Activated CD4-positive, CD25-positive, alpha-beta regulatory T cell treated with anti-CD3 and anti-CD28 coated beads, Interleukin-2, amount 50 U/mL, for 16 hours (primary cell): ENCODE results near the gene PRR7.
A peak's percentile ranks its signal among the peaks of the same experiment; 100 is the strongest.
"Not testable (repeated sequence)": the region's sequence is repeated elsewhere in the genome, so short reads cannot be mapped to it uniquely, and the experiment has no call there.

Experiments
- DNase-seq: peaks from one replicate; pipeline ENCODE4 v3.0.0-alpha.2; 2020; ENCODE audit warnings: low read depth, low spot score

PRR7 gene, protein sequence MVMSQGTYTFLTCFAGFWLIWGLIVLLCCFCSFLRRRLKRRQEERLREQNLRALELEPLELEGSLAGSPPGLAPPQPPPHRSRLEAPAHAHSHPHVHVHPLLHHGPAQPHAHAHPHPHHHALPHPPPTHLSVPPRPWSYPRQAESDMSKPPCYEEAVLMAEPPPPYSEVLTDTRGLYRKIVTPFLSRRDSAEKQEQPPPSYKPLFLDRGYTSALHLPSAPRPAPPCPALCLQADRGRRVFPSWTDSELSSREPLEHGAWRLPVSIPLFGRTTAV

DNA sequence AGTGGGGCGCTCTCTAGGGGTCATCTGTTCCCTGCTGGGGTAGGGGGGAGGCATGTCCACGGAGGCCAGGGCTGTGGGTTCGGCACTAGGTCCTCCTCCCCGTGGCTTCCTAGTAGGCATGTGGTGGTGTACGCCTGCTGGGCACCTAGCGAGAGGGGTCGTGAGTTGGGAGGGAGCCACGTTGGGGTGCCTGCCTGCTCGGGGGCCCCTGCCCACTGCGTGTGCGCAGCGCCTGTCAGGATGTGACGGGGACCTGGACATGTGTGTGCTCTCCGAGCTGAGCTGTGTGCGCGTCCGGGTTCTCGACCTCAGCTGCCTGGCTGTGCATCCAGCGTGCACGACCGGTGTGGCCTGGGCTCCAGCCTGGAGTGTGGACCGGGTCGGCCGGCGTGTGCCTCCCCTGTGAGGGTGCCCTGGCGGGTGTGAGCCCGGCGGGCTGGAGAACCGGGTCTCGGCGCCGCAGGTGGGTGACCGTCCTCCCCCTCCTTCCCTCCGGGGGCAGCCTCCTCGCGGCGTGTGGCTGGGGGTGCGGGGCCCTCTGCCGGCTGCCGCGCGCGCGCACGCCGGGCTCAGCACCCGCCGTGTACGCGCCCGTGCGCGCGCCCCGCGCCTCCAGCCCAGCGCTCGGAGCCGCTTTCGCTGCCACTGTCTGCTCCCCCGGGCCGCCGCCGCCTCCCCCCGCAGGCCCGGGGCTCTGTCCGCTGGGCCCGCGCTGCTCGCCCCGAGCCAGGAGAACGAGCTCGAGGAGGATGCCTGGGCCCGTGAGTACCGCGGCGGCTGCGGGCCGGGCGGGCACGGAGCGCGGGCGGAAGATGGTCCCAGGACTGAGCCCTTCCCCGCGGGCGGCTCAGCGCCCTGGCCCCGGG is at the start of gene PRR7:
TSS of gene PRR7 (plus strand) at position 615 of the 866 bp plus-strand sequence. CDS start 8,254 bp downstream, outside the sequence.
- DNase-seq: peak; percentile 40

DNA sequence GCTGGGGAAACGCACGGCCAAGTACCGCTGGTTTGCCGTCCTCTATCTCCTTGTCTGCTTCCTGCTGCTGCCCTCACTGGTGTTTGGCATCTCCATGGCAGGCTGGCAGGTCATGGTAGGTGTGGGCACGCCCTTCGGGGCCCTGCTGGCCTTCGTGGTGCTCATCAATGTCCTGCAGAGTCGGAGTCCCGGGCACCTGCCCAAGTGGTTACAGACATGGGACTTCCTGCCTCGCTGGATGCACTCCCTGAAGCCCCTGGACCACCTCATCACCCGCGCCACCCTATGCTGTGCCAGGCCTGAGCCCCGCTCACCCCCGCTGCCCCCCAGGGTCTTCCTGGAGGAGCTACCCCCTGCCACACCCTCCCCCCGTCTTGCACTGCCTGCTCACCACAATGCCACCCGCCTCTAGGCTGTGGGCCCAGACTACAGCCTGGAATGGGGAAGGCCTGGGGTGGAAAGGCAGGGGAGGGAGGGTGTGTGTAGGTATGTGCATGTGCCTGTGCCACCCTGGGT is 48.7 kb upstream of the PRR7 start:
- DNase-seq: no peak

DNA sequence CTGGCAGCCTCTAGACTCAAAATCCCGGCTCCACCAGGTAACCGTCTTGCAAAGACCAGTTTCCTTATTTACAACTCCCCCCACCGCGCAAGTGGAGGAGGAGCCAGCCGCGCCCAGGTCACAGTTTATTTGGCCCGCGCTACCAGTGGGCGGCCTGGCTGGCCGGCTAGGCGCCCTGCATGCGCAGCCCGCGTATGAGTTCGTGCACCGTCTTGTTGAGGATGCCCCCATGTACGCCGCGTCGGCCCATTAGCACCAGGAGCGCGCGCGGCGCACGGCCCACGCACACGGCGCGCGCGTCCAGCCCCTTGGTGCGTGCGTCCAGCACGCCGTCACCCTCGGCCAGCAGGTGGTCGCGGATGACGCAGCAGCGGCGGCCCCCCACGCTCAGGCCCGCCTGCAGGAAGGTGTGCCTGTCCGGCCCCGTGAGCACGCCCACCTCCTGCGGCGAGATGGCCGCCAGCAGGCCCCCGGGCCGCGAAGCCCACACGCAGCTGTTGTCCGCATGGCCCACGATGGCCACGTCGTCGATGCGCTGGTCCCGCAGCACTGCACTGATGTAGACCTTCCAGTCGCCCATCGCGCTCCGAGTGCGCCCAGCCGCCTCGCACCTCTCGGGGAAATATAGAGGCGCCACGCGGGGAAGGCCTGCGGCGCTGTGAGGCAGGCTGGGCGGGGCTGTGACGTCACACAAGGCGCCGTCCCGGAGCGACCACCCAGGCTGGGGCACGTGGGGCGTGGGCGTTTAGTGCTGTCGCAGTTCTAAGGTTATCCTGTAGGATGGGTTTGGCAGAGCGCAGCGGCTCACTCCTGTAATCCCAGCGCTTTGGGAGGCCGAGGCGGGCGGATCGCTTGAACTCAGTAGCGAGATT is 46.4 kb upstream of the PRR7 start, which contains the start of gene PFN3:
TSS of gene PFN3 (minus strand) at position 665 of the 872 bp plus-strand sequence. CDS start at position 580, 85 bp downstream.
- no peak for DNase-seq

DNA sequence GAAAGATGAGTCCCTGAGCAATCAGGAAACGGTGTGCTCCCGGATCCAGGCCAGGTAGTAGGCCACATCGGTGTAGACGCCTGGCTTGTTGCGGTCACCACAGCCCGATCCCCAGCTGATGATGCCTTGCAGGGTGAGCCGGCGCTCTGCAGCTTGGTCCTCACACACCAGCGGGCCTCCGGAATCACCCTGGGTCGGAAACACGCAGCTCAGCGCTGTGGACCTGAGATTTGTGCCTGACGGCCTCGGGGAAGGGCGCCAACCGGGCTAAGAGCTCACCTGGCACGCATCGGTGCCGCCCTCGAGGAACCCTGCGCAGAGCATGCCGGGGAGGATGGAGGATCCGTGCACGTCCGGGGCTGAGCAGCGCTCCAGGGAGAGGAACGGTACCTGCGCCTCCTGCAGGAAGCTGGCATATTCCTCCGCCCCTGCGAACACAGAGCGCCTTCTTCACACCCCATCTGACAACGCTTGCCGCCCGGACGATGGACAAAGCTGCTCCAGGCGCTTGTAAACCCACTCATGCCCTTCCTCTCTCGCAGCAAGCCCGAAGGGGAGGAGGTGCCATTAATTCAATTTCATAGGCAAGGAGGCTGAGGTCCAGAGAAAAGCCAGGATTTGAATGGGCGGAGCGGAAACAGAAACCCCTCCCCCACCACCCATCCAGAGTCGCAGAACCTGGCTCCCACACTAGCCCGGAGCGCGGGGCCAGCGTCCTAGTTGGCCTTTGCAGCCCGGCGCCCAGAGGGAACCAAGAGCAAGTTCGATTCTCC is 44.2 kb upstream of the PRR7 start:
- no peak for DNase-seq

DNA sequence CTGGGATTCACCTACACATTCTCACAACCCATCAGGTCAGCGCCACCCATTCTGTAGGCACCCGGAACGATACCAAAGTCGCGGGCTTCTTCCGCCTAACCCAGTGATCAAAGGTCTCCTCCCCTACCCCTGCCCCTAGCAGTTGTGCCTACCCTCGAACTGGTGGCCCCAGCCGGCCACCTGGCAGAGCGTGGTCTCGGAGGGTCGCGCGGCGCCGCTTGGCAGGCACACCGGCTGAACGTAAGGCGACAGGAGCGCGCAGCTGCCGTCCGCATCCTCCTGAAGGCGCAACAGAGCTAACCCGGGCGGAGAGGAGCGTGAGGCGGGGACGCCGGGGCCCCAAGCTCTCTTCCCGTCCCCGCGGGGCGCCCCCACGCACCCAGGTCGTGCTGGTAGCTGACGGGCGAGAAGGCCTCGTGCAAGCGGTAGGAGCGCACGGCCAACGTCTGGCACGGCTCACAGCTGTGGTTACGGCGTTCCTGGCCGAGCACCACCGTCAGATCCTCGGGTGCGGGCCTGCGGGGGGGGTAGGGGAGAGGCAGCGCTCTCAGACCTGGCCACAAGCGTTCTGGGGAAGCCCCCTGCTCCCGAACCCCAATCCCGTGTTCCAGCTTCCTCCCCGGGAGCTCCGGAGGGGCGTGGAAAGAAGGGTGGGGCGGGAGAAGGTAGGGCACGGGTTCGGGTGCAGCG is 43.4 kb upstream of the PRR7 start:
- no peak for DNase-seq

DNA sequence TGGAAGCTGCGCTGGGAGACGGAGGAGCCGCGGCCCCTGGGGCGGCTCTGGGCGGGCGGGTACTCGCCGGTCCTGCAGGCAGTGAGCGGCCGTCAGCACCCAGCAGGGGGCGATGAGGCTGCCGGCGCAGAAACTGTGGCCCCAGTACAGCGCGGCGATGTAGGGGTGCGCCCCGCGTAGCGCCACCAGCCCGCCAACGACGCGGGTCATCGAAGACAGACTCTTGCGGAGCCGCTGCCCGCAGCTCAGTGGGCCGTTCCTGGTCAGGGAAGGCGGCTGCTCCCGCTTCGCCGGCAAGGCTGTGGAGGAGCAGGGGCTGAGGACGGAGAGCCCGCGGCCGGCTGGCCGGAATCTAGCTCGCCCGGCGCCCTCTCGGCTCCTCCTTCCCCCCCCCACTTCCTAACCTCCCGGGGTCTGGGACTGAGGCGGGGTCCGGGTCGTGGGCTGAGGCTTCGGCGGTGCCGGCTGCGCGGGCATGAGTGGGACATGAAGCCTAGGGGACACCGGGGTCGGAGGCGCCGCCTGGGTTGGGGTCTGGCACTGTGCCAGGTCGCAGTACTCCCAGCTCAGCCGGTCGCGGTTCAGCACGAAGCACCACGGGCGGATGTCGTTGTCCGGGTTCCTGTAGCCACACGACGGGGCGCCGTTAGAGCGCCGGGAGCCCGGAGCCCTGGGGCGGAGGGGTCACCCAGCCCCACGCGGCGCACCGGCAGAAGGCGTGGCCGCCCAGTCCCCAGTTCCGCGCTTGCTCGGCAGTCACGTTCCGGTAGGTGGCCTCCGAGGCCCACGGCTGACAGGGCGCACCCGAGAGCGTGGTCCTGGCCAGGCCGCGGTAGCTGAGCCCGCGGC is 42.6 kb upstream of the PRR7 start:
- peak; percentile 70 for DNase-seq

DNA sequence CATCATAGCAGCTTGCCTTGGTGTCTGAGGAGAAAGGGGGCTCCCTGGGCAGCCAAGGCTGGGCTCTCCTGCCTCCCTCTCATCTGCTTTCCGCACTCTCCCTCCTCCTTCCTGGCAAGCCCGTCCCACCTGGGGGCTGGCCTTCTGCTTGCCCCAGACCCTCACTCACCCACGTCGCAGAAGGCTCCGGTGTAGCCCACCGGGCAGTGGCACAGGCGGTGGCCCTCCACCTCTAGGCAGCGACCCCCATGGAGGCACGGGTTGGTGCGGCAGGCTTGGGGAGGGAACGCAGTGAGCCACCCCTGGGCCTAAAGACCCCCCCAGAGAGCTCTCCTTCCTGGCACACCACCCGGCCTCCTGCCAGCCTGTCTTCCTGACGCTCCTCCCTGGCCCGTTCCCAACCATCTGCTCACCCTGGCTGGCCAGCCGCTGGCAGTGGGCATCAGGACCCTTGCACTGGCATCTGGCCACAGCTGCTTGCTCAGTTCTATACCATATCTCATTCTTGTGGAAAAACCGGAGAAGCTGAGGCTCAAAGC is 41.9 kb upstream of the PRR7 start:
- DNase-seq: no peak

DNA sequence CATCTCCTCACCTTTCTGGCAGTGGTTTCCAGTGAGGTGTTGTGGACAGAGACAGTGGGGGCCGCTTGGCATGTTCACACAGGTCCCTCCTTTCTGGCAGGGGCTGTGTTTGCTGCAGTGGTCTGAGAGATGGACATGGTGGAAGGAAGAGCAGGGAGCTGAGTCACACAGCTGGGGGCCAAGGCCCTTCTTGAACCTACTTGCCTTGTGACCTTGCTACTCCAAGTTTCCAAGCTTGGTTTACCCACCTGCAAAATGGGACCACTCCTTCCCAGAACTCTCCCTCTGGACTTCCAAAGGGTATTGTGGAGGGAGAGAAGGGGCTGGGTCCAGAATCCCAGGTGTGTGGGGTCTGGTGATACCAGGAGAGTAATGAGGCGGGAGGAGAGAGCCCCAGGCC is 41.3 kb upstream of the PRR7 start:
- no peak for DNase-seq

DNA sequence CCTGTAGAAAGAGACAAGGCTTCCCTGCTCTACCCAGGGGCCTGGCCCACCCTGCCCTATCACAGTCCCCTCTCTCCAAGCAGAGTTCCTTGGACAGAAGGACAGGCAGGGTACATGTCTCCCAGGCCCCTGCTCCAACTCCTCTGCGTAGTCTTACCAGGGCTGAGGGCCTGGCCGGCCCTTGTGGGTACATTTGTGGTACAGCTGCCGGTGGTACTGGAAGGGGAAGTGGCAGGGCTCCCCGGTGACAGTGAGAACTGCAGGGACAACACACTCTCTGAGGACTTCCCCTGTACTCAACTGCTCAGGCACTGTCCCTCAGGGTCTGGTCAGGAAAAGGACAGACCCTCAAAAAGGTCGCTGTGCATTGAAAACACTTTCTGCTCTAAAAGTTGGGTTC is 40.8 kb upstream of the PRR7 start:
- DNase-seq: no peak

DNA sequence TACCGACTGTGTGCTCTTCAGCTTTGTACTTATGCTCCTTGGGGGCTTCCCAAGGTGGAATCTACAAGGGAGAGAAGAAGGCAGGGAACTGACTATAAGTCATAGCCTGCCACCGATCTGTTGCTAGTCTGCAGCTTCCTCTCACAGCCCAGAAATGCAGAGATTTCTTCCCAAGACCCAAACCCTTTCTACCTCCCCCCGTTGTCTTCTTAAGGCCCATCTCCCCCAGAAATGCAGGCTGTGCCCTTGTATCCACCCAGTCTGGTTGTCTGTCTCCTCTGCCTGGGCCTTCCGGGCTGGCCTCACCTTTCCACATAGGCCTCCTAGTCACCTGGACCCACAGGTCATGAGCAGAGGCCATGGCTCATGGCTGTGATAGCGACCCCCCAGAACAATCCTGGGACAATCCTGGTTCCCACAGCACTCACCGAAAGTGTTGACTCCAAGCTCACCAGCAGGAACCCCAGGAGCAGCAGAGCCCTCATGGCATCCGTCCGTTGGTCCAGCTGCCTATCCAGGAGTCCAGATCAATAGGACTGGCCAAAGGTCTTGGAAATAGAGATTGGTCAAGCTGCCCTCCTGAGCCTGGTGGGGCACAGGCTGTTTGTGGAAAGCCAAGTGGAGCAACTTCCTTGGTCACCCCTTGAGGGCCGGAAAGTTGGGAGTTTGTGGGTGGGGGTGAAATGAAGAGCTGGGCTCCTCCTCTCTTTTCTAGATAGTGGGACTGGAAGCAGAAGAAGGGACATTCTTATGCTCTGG is 37.4 kb upstream of the PRR7 start, which contains the start of gene F12:
TSS of gene F12 (minus strand) at position 522 of the 759 bp plus-strand sequence. CDS start at position 485, 37 bp downstream.
- DNase-seq: no peak

DNA sequence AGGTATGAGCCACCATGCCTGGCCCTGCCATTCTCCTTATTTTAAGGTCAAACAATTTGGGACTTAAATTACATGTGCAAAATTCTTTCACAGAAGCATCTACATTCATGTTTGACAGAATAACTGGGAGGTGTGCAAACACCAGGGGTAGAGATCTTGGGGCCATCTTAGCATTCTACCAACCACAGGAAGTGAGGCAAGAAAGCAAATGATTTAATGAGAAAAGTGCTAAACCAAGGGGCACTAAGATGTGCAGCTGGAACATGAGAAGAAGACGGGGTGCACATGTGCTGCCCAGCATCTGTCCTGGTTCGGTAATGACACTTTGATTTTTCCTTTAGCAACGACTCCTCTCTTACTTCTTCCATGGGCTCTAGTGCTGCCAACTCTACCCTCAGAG is 36.0 kb upstream of the PRR7 start:
- DNase-seq: no peak

DNA sequence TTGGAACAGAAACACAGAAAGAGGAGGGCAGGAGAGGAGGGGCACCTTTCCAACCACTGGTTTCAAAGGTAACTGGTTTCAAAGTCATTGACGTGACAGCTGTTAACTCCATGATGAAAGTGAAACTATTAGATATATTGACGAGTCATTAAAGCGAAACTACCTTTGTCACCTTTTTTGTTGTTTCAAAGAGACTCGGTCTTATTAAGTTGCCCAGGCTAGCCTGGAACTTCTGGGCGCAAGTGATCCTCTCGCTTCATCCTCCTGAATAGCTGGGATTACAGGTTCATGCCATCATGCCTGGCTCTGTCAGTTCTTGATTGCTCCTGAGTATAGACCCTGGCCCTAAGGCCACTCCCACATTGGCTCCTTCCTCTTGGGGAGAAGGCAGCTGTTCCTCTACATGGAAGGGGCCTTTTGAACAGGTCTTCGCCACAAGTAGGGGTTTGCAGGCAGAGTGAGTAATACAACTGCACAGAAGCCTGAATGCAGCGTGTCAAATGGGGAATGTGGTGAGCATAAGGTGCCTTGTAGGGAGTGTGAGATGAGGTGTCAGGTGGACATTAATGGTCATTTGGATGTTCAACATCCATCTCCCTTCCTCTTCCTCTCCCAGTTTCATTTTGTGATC is 33.9 kb upstream of the PRR7 start:
- DNase-seq: no peak

DNA sequence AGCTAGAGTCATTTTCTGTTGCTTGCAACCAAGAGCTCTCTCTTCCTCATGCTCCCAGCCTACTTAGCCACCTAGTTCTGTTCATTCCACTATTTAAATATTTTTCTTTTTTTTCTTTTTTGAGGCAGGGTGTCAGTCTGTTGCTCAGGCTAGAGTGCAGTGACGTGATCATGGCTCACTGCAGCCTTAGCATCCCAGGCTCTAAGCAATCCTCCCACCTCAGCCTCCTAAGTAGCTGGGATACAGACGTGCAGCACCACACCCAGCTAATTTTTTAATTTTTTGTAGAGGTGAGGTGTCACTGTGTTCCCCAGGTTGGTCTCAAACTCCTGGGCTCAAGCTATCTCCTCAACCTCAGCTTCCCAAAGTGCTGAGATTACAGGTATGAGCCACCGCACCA is 32.1 kb upstream of the PRR7 start:
- no peak for DNase-seq

DNA sequence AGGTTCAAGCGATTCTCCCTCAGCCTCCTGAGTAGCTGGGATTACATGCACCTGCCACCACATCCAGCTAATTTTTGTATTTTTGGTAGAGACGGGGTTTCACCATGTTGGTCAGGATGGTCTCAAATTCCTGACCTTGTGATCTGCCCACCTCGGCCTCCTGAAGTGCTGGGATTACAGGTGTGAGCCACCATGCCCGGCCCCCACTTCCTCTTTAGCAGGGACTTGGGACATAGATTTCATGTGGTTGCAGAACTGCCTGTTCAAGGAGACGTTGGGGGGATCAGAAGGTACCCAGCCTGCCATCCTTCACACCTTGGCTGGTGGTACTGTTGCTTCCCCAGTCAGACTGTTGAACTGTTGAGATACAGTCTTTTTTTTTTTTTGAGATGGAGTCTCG is 29.5 kb upstream of the PRR7 start:
- not testable (repeated sequence) for DNase-seq

DNA sequence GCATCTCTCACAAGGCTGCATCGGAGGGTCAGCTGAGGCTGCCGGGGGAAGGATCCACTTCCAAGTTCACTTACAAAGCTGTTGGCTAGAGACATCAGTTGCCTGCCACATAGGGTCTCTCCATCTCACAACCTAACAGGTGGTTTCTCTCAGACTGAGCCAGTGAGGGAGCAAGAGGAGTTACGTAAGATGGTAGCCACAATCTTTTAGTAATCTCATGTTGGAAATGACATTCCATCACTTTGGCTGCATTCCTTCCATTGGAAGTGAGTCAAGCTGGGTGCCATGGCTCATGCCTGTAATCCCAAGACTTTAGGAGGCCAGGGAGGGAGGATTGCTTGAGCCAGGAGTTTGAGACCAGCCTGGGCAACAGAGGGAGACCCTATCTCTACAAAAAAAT is 27.6 kb upstream of the PRR7 start:
- no peak for DNase-seq

DNA sequence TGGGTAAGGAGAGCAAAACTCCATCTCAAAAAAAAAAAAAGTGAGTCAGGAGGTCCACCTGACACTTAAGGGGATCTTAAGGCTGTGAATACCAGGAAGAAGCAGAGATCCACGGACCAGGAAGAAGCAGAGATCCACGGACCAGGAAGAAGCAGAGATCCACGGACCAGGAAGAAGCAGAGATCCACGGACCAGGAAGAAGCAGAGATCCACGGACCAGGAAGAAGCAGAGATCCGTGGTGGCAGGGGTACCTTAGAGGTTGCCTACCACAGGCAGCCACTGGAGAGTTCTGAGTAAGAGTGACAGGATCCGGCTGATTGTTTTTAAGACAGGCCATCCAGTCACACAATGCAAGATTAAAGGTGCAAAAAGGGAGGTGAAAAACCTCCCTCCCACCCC is 26.1 kb upstream of the PRR7 start:
- not testable (repeated sequence) for DNase-seq

DNA sequence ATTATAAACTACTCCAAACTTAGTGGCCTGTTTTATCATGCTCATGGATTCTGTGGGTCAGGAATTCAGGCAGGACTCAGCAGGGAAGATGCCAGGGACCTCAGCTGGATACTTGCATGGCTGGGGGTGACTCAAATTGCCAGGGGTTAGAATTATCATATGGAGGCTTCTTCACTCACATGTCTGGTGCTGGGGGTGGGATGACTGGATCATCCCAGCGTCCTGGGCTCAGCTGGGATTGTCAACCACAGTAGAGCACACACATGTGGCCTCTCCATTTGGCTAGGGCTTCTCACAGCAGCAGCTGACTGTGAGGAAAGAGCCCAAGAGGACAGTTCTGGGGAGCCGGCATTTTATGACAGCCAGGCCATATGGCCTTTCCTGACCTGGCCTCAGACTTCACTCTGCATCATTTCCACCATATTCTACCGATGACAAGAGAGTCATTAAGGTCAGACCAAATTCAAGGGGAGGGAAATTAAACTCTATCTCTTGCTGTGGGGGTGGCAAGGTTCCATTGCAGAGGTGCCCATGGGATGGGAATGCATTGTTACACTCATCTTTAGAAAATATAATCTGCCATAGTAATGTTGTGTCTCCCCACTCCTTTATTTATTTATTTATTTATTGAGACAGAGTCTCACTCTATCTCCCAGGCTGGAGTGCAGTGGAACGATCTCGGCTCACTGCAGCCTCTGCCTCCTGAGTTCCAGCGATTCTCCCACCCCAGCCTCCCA is 25.4 kb upstream of the PRR7 start:
- DNase-seq: no peak
